H1 (cell line): ENCODE data around the gene TRNP1. TPM values are rescaled to one million over a fixed set of nuclear protein-coding genes. Genes with fewer than 3 reads are reported as not detected.

Source experiments
- CTCF ChIA-PET: fragments of 300-600 bp; sonication (Branson Sonifier 250); formaldehyde crosslinking; loops from one replicate; lab custom pipeline; 2021; ENCODE audit not compliant: partially characterized antibody; lab: Charles Lee
- POLR2A ChIA-PET: fragments of 300-600 bp; sonication (Branson Sonifier 250); formaldehyde crosslinking; loops from one replicate; lab custom pipeline; 2021; ENCODE audit warnings: inconsistent platforms; ENCODE audit not compliant: partially characterized antibody; lab: Charles Lee
- DNase-seq, 2 experiments: peaks; one replicate each; pipeline versions ENCODE4 v3.0.0 to v3.0.0-alpha.2; 2010 to 2022; ENCODE audit warnings: low spot score in 2 of 2, low read depth in 1 of 2, mixed read lengths in 1 of 2
- FAIRE-seq: peaks from 2 replicates; lab custom pipeline; 2011; peaks lifted over from hg19 to GRCh38; lab: Jason Lieb, UNC
- H2AFZ ChIP-seq: 2 replicates; pipeline ENCODE4 v1.8.1; 2012; ENCODE audit warnings: low read length, inconsistent platforms
- H2AK5ac ChIP-seq: 2 replicates; pipeline ENCODE4 v1.6.1; 2013; ENCODE audit warnings: low read depth, low read length
- H2BK120ac ChIP-seq: replicated peaks from 2 replicates; pipeline ENCODE3; 2013; ENCODE audit warnings: low read depth, low read length, inconsistent platforms
- H2BK12ac ChIP-seq: 2 replicates; pipeline ENCODE4 v1.6.1; 2013; ENCODE audit warnings: low read depth, low read length
- H2BK15ac ChIP-seq: 2 replicates; pipeline ENCODE4 v1.6.1; 2013; ENCODE audit warnings: low read length
- H2BK20ac ChIP-seq: 2 replicates; pipeline ENCODE4 v1.6.1; 2013; ENCODE audit warnings: low read length
- H2BK5ac ChIP-seq: 2 replicates; pipeline ENCODE4 v1.6.1; 2013; ENCODE audit warnings: low read depth, low read length
- H3K14ac ChIP-seq: 2 replicates; pipeline ENCODE4 v1.6.1; 2013; ENCODE audit warnings: inconsistent platforms; ENCODE audit not compliant: insufficient read length
- H3K18ac ChIP-seq: 2 replicates; pipeline ENCODE4 v1.6.1; 2013; ENCODE audit warnings: low read length; ENCODE audit errors: extremely low read depth
- H3K23ac ChIP-seq: 2 replicates; pipeline ENCODE4 v1.6.1; 2013; ENCODE audit warnings: inconsistent platforms; ENCODE audit not compliant: insufficient read length
- H3K23me2 ChIP-seq: 2 replicates; pipeline ENCODE4 v1.6.1; 2013; ENCODE audit warnings: low read depth, low read length
- H3K27ac ChIP-seq: 2 replicates; pipeline ENCODE4 v1.6.1; 2011; ENCODE audit warnings: low read depth, low read length, inconsistent platforms
- H3K27me3 ChIP-seq, 4 experiments: replicated peaks in 1 of 4; 1 replicate in 1 of 4; 2 replicates in 3 of 4; pipeline versions ENCODE4 v1.6.1 to v1.8.1; 2011 to 2013; ENCODE audit warnings: low read length in 3 of 4, mild to moderate bottlenecking in 3 of 4, inconsistent platforms in 2 of 4, mixed read lengths in 2 of 4, moderate library complexity in 1 of 4; ENCODE audit not compliant: control insufficient read depth in 3 of 4, insufficient read depth in 3 of 4; ENCODE audit errors: extremely low read depth in 1 of 4
- H3K36me3 ChIP-seq, 4 experiments: 2 replicates each; pipeline versions ENCODE4 v1.6.1 to v1.8.1; 2011 to 2013; ENCODE audit warnings: mild to moderate bottlenecking in 4 of 4, low read length in 3 of 4, moderate library complexity in 2 of 4, control low read depth in 1 of 4, inconsistent platforms in 1 of 4; ENCODE audit not compliant: insufficient read depth in 4 of 4, control insufficient read depth in 2 of 4
- H3K4ac ChIP-seq: replicated peaks from 2 replicates; pipeline ENCODE3; 2013; ENCODE audit warnings: low read length, low read depth, mixed read lengths, inconsistent platforms; ENCODE audit not compliant: insufficient read length
- H3K4me1 ChIP-seq, 4 experiments: replicated peaks in 1 of 4; 1 replicate in 1 of 4; 2 replicates in 3 of 4; pipeline versions ENCODE4 v1.6.1 to v1.8.1; 2011 to 2013; ENCODE audit warnings: low read length in 3 of 4, inconsistent platforms in 2 of 4, mixed read lengths in 1 of 4; ENCODE audit not compliant: insufficient read depth in 4 of 4, control insufficient read depth in 3 of 4
- H3K4me2 ChIP-seq, 2 experiments: 2 replicates each; pipeline versions ENCODE4 v1.6.1 to v1.8.1; 2011 to 2013; ENCODE audit warnings: low read depth in 2 of 2, low read length in 2 of 2, control low read depth in 1 of 2, inconsistent platforms in 1 of 2, mild to moderate bottlenecking in 1 of 2; ENCODE audit not compliant: insufficient read depth in 1 of 2
- H3K4me3 ChIP-seq, 4 experiments: fragments of 200-600, 300-600 bp in 1 of 4; sonication (generic), shearing (Covaris generic), sonication (Bioruptor Twin) in 1 of 4; 2 replicates each; pipeline versions ENCODE4 v1.5.1 to v1.8.1; 2011 to 2016; ENCODE audit warnings: low read length in 4 of 4, low read depth in 3 of 4, control low read depth in 2 of 4, inconsistent platforms in 2 of 4, mild to moderate bottlenecking in 2 of 4, mixed read lengths in 1 of 4, moderate library complexity in 1 of 4; ENCODE audit not compliant: insufficient read depth in 2 of 4; ENCODE audit errors: extremely low read depth in 1 of 4
- H3K56ac ChIP-seq: replicated peaks from 2 replicates; pipeline ENCODE3; 2013; ENCODE audit warnings: low read depth, mild to moderate bottlenecking, mixed read lengths, low read length, inconsistent platforms; ENCODE audit not compliant: insufficient read length
- H3K79me1 ChIP-seq: 2 replicates; pipeline ENCODE4 v1.6.1; 2013; ENCODE audit warnings: low read depth, low read length, control low read depth
- H3K79me2 ChIP-seq, 2 experiments: 2 replicates each; pipeline versions ENCODE4 v1.6.1 to v1.8.1; 2012 to 2013; ENCODE audit warnings: low read length in 2 of 2, mild to moderate bottlenecking in 2 of 2, inconsistent platforms in 1 of 2; ENCODE audit not compliant: insufficient read depth in 2 of 2, control insufficient read depth in 1 of 2
- H3K9ac ChIP-seq, 4 experiments: replicated peaks in 1 of 4; 1 replicate in 1 of 4; 2 replicates in 3 of 4; pipeline versions ENCODE4 v1.6.1 to v1.8.1; 2011 to 2013; ENCODE audit warnings: low read depth in 3 of 4, low read length in 3 of 4, control low read depth in 2 of 4, mild to moderate bottlenecking in 2 of 4, moderate library complexity in 2 of 4, inconsistent platforms in 1 of 4; ENCODE audit errors: extremely low read depth in 1 of 4
- H3K9me3 ChIP-seq, 2 experiments: 2 replicates each; pipeline versions ENCODE4 v1.6.1 to v1.8.1; 2012 to 2013; ENCODE audit warnings: mild to moderate bottlenecking in 2 of 2, moderate library complexity in 2 of 2, control low read depth in 1 of 2, inconsistent platforms in 1 of 2, low read depth in 1 of 2, low read length in 1 of 2, mixed read lengths in 1 of 2; ENCODE audit not compliant: insufficient read depth in 2 of 2
- H4K20me1 ChIP-seq, 2 experiments: replicated peaks in 1 of 2; 2 replicates each; pipeline versions ENCODE3 to v1.8.1; 2011 to 2013; ENCODE audit warnings: inconsistent platforms in 2 of 2, low read length in 2 of 2, mild to moderate bottlenecking in 1 of 2; ENCODE audit not compliant: insufficient read depth in 2 of 2, control insufficient read depth in 1 of 2
- H4K5ac ChIP-seq: 2 replicates; pipeline ENCODE4 v1.6.1; 2013; ENCODE audit warnings: low read length, low read depth, mixed read lengths, inconsistent platforms; ENCODE audit not compliant: insufficient read length
- H4K8ac ChIP-seq: 2 replicates; pipeline ENCODE4 v1.8.0; 2013; ENCODE audit warnings: mild to moderate bottlenecking, moderate library complexity, low read length, inconsistent platforms; ENCODE audit not compliant: insufficient read depth; ENCODE audit errors: extremely low read depth
- H4K91ac ChIP-seq: replicated peaks from 2 replicates; pipeline ENCODE3; 2013; ENCODE audit warnings: low read length, mixed read lengths, inconsistent platforms; ENCODE audit not compliant: insufficient read length
- BACH1 ChIP-seq: IDR thresholded peaks from 2 replicates; pipeline ENCODE4 v1.6.1; 2012; ENCODE audit warnings: low read length, improper control_type of control experiment
- CBX5 ChIP-seq: fragments of 300-800, 300-1000 bp; sonication (generic); IDR thresholded peaks from 2 replicates; pipeline ENCODE4 v1.7.1; 2016; ENCODE audit warnings: antibody characterized with exemption, low read length, low read depth
- CHD2 ChIP-seq: IDR thresholded peaks from 2 replicates; pipeline ENCODE4 v1.6.1; 2012; ENCODE audit warnings: low read length, improper control_type of control experiment
- GABPA ChIP-seq: IDR thresholded peaks from 2 replicates; pipeline ENCODE4 v1.6.1; 2011; ENCODE audit warnings: mild to moderate bottlenecking, low read length, moderate library complexity, borderline replicate concordance; ENCODE audit not compliant: insufficient read depth
- JUN ChIP-seq: IDR thresholded peaks from 2 replicates; pipeline ENCODE4 v1.6.1; 2011; ENCODE audit warnings: low read depth, mild to moderate bottlenecking, improper control_type of control experiment, low read length
- POLR2A ChIP-seq, 2 experiments: IDR thresholded peaks; 1 replicate in 1 of 2; 2 replicates in 1 of 2; pipeline ENCODE4 v1.6.1; 2011; ENCODE audit warnings: low read depth in 2 of 2, low read length in 2 of 2, mild to moderate bottlenecking in 2 of 2; ENCODE audit errors: control extremely low read depth in 1 of 2
- POLR2AphosphoS5 ChIP-seq: IDR thresholded peaks from 2 replicates; pipeline ENCODE4 v1.6.1; 2011; ENCODE audit warnings: low read depth, low read length
- RXRA ChIP-seq: IDR thresholded peaks from 2 replicates; pipeline ENCODE4 v1.6.1; 2011; ENCODE audit warnings: low read depth, mild to moderate bottlenecking, low read length, moderate library complexity; ENCODE audit not compliant: insufficient read depth
- TEAD4 ChIP-seq: IDR thresholded peaks from 2 replicates; pipeline ENCODE4 v1.6.1; 2012; ENCODE audit warnings: low read depth, low read length, inconsistent platforms, mixed read lengths
- WGBS, 2 experiments: shearing (Covaris generic) in 1 of 2; methylation state at CpG; one replicate each; pipeline versions ENCODE4 v1.1.6 to v1.1.7; 2013 to 2015; ENCODE audit warnings: low lambda C conversion rate in 2 of 2, mixed read lengths in 2 of 2, inconsistent platforms in 1 of 2, low coverage in 1 of 2, missing lambda C conversion rate in 1 of 2; ENCODE audit not compliant: insufficient replicate concordance in 2 of 2, insufficient coverage in 1 of 2, insufficient read length in 1 of 2; ENCODE audit errors: extremely low coverage in 1 of 2, missing lambda C conversion rate in 1 of 2; 5-methylcytosine and 5-hydroxymethylcytosine counted together
- polyA plus RNA-seq, 7 experiments: library from polyadenylated mRNA; depleted of rRNA in 3 of 7; stranded (reverse) in 5 of 7; unstranded in 2 of 7; fragments of >200 nt in 5 of 7; fragments of 200-250 nt in 2 of 7; gene quantifications; 1 replicate in 5 of 7; 2 replicates in 1 of 7; 4 replicates in 1 of 7; pipeline versions ENCODE4 v1.2.1 to v1.2.3, GENCODE V29; 2011 to 2013; ENCODE audit warnings: missing spikeins in 2 of 7, mixed read lengths in 2 of 7
- total RNA-seq: library from RNA; stranded (reverse); fragmentation: NEBNext Ultra II Directional; extraction: Animal tissue kit (Norgen Biotek cat#: 25700); gene quantifications from 2 replicates; pipeline ENCODE4 v1.2.1, GENCODE V29; 2021
- TF ChIP-seq, protein P1 (sequence below): IDR thresholded peaks from 2 replicates; pipeline ENCODE4 v1.6.1; 2012; ENCODE audit warnings: low read length, inconsistent platforms
- TF ChIP-seq, protein P2 (sequence below): IDR thresholded peaks from 2 replicates; pipeline ENCODE4 v1.6.1; 2012; ENCODE audit warnings: inconsistent platforms

The TRNP1 gene
- total and polyA plus RNA-seq, 2 of the 8 experiments (the other 6 are each of a cell fraction or from before 2014, with no cell fraction given) = 51.7 to 102 TPM

DNA sequence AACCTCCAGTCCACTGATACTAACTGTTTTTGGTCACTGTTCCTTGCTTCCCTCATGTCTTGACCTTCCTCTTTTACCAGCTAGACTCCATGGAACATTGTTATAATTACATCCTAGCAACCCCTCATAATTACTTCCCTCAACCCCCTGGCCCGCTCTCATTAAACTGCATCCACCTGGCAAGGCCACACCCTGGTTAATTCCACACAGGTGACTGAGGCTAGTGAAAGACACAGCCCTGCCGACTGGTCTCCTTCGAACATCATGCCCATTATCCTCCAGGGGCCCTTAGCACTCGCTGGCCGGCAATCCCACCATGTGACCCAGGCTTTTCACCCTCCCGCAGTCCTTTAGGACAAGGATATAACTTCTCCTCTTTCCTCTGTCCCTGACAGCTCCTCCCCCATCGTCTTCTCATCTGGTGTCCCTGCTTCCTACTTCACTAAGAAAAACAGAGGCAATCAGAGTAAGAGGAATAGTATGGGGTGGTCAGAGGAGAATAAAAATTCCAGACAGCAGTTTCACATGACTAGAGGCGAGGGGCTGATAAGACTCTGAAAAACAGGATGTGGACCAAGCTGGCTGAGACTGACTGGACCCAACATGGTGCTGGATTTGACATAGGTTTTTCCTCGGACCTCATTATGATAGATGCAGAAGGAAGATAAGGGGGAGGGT lies 28.0 kb downstream of the TRNP1 start:
- no peak overlapping the region for H3K27ac ChIP-seq
- peaks cover 0 to 6% (median 4%) of the 10 kb centered on the region in 4 experiments for H3K4me1 ChIP-seq
- TF ChIP-seq RXRA (no peak), CHD2 (no peak), CBX5 (no peak), TEAD4 (no peak), BACH1 (no peak), POLR2A (IDR thresholded peaks at IDR 0.05; ENCODE audit: control extremely low read depth in 1 of 2, low read depth in 2 of 2, low read length in 2 of 2) (no peak), POLR2AphosphoS5 (no peak), GABPA (no peak), JUN (no peak)
- TF ChIP-seq, protein P1, sequence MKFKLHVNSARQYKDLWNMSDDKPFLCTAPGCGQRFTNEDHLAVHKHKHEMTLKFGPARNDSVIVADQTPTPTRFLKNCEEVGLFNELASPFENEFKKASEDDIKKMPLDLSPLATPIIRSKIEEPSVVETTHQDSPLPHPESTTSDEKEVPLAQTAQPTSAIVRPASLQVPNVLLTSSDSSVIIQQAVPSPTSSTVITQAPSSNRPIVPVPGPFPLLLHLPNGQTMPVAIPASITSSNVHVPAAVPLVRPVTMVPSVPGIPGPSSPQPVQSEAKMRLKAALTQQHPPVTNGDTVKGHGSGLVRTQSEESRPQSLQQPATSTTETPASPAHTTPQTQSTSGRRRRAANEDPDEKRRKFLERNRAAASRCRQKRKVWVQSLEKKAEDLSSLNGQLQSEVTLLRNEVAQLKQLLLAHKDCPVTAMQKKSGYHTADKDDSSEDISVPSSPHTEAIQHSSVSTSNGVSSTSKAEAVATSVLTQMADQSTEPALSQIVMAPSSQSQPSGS = no peak
- TF ChIP-seq, protein P2, sequence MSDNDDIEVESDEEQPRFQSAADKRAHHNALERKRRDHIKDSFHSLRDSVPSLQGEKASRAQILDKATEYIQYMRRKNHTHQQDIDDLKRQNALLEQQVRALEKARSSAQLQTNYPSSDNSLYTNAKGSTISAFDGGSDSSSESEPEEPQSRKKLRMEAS = no peak

More for the DNA sequence above, 28.0 kb downstream of the TRNP1 start:
- H2BK120ac ChIP-seq = no peak overlapping the region
- no peaks in the 10 kb centered on the region for H3K36me3 ChIP-seq
- ChIA-PET CTCF (interaction anchor here (0.7 to 4.0 kb wide), 9 partner anchors 11 to 54 kb away, joined by 3 to 23 read pairs (median 4); no protein-coding TSS in a partner anchor), POLR2A (interaction anchor here (1.0 to 58.9 kb wide), 4 partner anchors 0 to 133 kb away, joined by 3 to 1829 read pairs (median 917); partner anchors contain the start of genes SLC9A1, TENT5B and TRNP1)
- H2AK5ac ChIP-seq = no peak overlapping the region
- no peak for FAIRE-seq
- H3K18ac ChIP-seq = peak overlapping the region; percentile 34; the same call in 1 of the 2 replicates
- H3K14ac ChIP-seq = no peak overlapping the region
- no peak for DNase-seq
- no peak overlapping the region for H2BK20ac ChIP-seq
- no peaks in the 10 kb centered on the region for H3K79me2 ChIP-seq
- H3K56ac ChIP-seq = no peak overlapping the region
- 68% methylated on average over 9 of the region's 9 CpGs; no CpG with 5 or more reads in 1 of the 2 experiments for WGBS, 2 experiments
- no peak overlapping the region for H3K23ac ChIP-seq
- H4K8ac ChIP-seq = no peak overlapping the region
- H3K4ac ChIP-seq = no peak overlapping the region
- H3K79me1 ChIP-seq = no peaks in the 10 kb centered on the region
- 0 out of 2 replicates have a peak overlapping the region, but pooled peaks have one; percentile 52 for H2BK12ac ChIP-seq
- no peak overlapping the region for H3K4me2 ChIP-seq
- H3K23me2 ChIP-seq = no peaks in the 10 kb centered on the region
- no peak overlapping the region for H2AFZ ChIP-seq
- no peak overlapping the region for H3K4me3 ChIP-seq
- 0 out of 2 replicates have a peak overlapping the region, but pooled peaks have one; percentile 2 for H2BK15ac ChIP-seq
- H3K27me3 ChIP-seq = no peaks in the 10 kb centered on the region; a peak in 1 of 7 replicates
- no peak overlapping the region for H3K9ac ChIP-seq
- no peak overlapping the region for H2BK5ac ChIP-seq
- H4K91ac ChIP-seq = no peak overlapping the region
- no peaks in the 10 kb centered on the region for H3K9me3 ChIP-seq
- no peak overlapping the region for H4K5ac ChIP-seq
- H4K20me1 ChIP-seq = no peaks in the 10 kb centered on the region
